GM19395 (cell line): ENCODE results near the gene NOM1.
"Not testable (repeated sequence)": the region's sequence is repeated elsewhere in the genome, so short reads cannot be mapped to it uniquely, and the experiment has no call there.

Experiments
- ATAC-seq: cut with Tn5 transposase; IDR thresholded peaks from one replicate; pipeline ENCODE4 v1.9.1; 2021; ENCODE audit warnings: mild to moderate bottlenecking, moderate library complexity; ENCODE audit not compliant: unreplicated experiment

Gene NOM1, protein sequence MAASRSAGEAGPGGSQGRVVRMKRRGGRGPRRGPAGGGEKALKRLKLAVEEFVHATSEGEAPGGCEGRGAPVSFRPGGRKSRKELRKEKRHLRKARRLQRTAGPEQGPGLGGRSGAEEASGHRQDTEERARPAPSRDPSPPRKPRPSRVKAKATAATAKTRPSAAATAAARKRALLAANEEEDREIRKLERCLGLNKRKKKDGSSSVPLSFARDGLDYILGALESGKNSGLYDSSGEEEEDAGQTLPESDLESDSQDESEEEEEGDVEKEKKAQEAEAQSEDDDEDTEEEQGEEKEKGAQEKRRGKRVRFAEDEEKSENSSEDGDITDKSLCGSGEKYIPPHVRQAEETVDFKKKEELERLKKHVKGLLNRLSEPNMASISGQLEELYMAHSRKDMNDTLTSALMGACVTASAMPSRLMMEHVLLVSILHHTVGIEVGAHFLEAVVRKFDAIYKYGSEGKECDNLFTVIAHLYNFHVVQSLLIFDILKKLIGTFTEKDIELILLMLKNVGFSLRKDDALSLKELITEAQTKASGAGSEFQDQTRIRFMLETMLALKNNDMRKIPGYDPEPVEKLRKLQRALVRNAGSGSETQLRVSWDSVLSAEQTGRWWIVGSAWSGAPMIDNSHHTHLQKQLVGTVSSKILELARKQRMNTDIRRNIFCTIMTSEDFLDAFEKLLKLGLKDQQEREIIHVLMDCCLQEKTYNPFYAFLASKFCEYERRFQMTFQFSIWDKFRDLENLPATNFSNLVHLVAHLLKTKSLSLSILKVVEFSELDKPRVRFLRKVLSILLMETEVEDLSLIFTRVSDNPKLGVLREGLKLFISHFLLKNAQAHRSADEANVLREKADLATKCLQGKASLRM

DNA sequence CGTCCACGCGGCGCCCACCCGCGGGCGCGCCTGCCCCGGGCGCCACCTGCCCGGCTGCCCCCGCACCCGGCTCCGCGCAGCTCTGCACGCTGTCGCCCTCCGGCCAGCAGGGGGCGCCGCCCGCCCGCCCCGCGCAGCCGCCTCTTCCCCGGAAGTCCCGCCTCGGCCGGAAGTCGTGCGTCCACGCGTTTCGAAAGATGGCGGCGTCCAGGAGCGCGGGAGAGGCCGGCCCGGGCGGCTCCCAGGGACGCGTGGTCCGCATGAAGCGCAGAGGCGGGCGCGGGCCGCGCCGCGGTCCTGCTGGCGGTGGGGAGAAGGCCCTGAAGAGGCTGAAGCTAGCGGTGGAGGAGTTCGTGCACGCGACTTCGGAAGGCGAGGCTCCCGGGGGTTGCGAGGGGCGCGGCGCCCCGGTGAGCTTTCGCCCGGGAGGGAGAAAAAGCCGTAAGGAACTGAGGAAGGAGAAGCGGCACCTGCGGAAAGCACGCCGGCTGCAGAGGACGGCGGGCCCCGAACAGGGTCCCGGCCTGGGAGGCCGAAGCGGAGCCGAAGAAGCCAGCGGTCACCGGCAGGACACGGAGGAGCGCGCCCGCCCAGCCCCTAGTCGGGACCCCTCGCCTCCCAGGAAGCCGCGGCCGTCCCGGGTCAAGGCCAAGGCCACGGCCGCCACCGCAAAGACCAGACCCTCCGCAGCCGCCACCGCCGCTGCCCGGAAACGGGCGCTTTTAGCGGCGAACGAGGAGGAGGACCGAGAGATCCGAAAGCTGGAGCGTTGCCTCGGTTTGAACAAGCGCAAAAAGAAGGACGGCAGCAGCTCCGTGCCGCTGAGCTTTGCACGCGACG is at the start of gene NOM1:
Gene NOM1 (plus strand): TSS at position 172 of the 840 bp plus-strand sequence. CDS start 26 bp downstream, at position 198.
- peak; percentile 89 for ATAC-seq

DNA sequence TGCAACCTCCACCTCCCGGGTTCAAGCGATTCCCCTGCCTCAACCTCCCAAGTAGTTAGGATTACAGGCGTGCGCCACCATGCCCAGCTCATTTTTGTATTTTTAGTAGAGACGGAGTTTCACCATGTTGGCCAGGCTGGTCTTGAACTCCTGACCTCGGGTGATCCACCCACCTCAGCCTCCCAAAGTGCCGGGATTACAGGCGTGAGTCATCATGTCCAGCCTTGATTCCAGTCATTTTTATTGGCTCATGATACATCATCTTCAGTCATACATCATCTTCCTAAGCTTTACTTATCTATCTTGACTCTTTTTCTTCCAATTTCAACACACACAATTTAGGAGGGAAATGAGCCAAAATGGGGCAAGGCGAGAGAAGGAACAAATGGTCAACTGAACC is 49.4 kb upstream of the NOM1 start:
- ATAC-seq: not testable (repeated sequence)

DNA sequence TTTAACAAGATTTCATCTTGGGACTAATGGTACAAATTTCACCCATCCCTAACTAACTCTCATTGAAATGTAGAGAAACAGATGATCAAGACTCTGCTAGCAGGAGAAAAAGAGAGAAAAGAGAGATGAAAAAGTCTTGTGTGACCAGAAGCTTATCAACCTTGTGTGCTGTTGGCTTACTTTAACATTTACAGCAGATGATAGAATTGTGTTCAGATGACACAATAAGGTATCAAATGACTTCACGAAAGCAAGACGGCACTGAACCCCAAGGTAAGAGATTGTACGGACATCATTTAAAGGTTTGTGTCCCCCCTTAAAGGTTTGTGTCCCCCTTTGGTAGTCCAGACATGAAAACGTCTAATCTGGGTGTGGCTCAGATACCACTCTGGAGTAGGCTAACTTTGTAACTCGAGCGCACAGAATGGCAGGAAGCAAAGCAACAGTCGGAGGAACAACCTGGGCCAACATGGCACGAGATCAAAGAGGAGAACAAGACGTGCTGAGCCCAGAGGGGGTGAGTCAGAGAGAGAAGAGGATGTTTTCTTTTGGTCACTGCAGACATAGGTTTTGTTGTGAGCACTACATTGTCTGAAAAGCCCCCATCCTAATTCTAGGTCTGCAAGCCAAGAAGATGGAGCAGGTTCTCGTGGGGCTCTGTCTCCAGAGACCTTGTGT is 46.1 kb upstream of the NOM1 start:
- no peak for ATAC-seq

DNA sequence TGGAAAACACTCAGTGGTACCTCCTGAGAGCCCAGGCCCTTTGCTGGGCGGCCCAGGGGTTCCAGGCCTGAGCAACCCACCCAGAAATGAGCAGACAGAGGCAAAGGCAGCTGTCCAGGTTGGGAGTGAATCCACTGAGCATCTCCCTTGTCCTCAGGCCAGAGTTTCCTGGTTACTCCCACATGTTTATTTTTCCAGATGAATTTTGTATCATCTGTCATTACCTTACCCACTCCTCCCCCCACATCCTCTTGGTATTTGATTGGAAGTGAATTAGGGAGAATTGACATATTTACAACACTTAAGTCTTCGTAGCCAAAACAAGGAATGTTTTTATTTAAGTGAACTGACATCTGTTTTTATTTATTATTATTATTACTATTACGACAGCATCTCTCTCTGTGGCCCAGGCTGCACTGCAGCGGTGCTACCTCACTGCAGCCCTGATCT is 43.3 kb upstream of the NOM1 start:
- no peak for ATAC-seq

DNA sequence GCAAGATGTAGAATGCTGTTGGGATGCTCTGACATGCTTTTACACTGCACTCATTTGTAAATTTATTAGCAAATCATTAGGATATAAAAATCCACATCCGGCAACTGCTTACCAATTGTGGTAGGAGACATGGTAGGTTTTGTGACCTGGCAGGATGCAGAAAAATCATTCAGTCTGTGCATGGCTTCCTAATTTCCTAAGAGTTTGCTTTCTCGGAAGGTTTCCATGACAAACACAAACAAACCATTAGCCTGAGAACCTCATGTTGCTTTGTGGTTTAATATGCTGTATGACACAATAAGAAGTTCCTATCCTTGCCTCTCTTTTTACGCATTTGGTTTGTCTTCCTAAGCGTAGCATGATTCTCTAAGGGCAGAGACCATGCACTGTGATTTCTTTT is 41.9 kb upstream of the NOM1 start:
- ATAC-seq: no peak

DNA sequence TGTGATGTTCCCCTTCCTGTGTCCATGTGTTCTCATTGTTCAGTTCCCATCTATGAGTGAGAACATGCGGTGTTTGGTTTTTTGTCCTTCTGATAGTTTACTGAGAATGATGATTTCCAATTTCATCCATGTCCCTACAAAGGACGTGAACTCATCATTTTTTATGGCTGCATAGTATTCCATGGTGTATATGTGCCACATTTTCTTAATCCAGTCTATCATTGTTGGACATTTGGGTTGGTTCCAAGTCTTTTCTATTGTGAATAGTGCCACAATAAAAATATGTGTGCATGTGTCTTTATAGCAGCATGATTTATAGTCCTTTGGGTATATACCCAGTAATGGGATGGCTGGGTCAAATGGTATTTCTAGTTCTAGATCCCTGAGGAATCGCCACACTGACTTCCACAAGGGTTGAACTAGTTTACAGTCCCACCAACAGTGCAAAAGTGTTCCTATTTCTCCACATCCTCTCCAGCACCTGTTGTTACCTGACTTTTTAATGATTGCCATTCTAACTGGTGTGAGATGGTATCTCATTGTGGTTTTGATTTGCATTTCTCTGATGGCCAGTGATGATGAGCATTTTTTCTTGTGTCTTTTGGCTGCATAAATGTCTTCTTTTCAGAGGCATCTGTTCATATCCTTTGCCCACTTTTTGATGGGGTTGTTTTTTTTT is 39.8 kb upstream of the NOM1 start:
- not testable (repeated sequence) for ATAC-seq

DNA sequence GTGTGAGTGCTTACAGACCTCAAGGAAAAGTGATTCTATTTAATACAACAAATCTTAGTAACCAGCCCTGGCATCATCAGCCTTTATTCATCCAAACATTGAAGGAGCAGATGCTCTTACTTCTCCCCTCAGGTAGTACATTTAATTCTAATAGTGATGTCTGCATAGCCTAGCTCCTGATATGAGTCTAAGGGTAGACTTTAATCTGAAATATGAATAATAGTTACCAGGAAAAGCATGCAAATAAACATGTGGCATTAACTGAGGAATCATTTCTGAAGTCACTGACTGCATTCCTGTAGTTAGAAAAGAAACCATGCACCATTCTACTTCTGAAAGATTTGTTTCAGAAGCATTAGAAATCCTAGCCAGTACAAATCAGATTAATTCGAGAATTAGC is 30.9 kb upstream of the NOM1 start:
- ATAC-seq: peak; percentile 40

DNA sequence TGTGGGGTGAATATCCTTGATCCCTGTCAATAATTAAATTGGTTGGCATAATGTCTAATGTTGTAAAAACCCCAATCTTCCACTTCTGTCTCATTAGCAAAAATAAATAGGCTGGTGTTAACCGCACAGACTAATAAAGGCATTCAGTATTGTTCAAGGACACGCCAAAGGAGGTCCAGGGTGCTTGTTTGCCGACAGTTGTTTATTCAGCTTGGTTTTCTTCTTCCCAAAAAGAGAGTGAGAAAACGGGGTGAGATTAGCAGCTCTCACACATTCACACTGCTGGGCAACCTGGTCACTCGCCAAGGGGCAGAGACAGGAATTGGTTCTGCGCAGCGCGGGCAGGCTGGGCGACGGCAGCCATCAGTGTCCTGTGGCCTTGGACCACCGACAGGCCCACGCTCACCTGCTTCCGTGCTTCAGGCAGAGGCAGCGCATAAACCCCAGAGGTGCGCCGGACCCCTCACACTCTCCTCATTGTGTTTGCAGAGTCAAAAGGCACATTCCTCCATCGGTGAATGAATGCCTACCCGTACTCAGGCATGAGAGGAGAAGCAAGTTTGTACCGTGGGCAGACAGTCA is 30.3 kb upstream of the NOM1 start:
- ATAC-seq: no peak

DNA sequence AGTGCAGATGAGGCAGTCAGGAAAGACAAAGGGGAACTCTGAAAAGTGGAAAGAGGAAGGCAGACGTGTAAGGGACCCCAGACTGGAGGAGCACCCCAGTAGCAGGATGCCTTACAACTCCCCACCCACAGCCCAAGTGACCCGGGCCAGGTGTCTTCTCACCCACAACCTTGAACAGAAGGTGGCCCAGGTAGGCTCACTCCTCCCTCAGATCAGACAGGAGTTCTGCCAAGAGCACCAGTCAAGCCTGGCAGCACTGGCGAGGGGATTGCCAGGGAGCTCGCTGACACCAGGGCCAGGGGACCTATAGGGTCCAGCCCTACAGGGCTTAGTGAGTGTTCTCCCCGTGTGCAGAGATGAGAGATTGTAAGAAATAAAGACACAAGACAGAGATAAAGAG is 29.4 kb upstream of the NOM1 start:
- ATAC-seq: no peak

DNA sequence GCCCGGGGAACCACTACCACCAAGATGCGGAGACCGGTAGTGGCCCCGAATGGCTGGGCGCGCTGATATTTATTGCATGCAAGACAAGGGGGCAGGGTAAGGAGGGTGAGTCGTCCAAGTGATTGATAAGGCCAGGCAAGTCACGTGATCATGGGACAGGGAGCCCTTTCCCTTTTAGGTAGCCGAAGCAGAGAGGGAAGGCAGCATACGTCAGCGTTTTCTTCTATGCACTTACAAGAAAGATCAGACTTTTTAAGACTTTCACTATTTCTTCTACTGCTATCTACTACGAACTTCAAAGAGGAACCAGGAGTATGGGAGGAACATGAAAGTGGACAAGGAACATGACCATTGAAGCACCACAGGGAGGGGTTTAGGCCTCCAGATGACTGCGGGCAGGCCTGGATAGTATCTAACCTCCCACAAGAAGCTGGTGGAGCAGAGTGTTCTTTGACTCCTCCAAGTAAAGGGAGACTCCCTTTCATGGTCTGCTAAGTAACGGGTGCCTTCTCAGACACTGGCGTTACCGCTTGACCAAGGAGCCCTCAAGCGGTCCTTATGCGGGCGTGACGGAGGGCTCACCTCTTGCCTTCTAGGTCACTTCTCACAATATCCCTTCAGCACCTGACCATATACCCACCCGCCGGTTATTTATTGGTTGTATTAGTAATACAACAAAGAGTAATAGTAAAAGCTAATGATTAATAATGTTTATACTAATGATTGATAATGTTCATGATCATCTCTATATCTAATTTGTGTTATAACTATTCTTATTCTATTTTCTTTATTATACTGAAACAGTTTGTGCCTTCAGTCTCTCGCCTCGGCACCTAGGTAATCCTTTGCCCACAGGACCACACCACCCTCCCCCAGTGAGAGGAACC is 28.8 kb upstream of the NOM1 start:
- ATAC-seq: not testable (repeated sequence)

DNA sequence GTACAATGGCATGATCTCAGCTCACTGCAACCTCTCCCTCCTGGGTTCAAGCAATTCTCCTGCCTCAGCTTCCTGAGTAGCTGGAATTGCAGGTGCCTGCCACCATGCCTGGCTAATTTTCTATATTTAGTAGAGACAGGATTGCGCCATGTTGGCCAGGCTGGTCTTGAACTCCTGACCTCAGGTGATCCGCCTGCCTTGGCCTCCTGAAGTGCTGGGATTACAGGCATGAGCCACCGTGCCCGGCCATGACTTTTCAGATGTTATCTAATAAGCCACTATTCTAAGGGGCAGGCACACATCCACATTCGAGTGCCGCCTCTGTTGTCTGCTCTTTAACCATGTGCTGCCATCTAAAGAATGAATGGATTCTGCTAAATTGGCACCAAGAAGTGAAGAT is 27.2 kb upstream of the NOM1 start:
- ATAC-seq: not testable (repeated sequence)

DNA sequence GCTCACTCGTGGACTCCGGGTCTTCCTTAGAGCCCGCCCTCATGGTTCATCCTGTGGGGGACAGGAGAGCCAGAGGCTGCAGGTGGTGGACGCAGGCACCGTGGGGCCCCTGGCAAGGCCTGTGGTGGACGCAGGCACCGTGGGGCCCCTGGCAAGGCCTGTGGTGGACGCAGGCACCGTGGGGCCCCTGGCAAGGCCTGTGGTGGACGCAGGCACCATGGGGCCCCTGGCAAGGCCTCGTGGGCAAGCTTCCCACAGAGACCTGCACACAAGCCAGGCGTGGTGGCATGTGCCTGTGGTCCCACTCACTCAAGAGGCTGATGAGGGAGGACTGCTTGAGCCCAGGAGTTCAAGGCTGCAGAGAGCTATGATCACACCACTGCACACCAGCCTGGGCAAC is 23.7 kb upstream of the NOM1 start:
- ATAC-seq: not testable (repeated sequence)

DNA sequence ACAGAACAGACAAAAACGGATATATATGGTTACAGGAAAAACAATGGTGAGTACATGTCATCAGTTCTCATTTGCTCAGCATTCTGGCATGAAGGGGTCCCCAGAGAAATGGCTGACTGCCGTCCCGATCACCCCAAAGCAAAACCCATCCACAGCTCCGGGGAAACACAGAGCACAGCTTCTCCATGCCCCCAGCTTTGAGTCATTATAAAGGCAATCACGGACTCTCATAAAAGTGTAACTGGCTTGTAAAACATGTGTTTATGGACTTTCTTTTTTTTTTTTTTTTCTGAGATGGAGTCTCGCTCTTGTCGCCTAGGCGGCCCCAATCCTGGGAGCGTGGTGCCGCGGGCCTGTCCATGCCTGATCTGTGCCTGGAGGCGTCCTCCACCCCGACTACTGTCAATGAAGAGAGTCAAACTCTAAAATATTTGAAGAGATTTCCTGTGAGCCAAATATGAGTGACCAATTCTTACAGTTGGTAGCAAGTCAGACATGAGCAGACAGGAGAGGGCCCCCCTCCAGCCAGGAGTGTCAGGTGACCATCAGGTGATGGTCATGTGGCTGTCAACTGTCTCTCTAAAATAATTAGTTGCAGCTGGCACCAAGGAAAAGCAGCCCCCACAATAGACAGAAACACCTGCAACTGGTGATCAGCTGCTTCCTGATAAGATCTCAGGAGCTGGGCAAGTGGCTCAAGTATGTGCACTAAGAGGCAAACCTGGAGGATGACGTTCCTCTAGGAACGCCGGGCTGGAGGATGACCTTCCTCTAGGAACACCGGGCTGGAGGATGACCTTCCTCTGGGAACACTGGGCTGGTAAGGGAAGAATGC is 21.7 kb upstream of the NOM1 start:
- ATAC-seq: no peak

DNA sequence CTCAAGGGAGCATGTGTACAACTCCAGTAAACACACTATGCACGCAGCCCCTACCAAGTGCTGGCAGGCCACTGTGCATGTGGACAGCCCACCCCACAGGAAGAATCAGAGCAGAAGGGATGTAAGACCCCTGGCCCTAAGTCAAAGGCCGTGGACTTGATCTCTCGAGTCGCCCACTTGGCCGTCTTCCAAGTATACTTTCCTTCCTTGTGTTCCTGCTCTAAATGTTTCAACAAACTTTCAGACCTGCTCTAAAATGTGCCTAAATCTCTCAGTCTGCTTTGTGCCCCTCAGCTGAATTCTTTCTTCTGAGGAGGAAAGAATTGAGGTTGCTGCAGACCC is 21.1 kb upstream of the NOM1 start:
- ATAC-seq: no peak

DNA sequence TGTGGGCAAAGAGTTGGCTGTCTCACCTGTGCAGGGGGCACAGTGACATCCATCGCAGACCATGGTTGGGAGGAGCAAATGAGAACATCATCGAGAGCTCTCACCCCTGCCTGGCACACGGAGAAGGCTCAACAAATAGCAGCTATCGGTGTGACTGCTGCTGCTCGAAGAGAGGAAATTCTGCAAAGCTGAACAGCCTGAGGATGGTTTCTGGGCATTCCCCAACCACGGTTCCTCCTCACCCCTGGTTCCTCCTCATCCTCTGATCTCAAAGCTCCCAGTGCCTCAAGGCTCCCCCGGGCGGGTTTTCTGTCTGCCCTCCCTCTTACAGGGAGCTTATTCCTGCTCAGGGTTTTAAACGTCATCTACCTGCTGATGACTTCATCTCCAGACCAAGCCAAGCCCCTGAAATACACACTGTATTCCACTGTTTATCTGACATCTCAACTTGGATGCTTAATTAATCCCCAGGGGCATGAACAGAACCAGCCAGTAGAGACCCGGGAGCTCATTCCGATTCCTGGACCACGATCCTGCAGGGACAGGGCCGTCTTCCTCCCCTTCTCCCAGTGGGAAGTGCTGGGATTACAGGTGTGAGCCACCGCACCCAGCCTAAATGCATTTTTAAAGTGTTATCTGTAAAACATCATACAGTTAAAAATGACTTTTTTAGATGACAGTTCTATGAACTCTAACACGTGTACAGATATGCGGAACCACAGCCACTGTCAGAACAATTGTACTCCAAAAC is 19.5 kb upstream of the NOM1 start:
- ATAC-seq: no peak

DNA sequence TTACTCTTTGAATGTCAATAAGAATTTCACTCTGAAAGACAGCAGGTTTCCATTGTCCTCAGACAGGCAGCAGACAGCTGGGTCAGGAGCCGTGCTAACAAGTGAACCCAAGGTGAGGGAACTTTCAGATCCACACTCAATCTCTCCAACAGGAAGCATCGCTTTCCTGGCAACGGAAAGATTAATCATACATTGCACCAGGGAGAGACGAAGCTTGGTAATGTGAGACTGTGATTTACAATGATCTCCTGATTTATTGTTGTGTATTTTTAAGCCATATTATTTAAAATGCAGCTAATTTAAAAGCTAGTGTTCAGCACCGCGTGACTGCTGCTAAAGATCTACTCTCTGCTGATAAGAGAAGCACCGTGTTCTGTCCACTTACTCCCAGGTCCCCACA is 17.5 kb upstream of the NOM1 start:
- ATAC-seq: no peak

DNA sequence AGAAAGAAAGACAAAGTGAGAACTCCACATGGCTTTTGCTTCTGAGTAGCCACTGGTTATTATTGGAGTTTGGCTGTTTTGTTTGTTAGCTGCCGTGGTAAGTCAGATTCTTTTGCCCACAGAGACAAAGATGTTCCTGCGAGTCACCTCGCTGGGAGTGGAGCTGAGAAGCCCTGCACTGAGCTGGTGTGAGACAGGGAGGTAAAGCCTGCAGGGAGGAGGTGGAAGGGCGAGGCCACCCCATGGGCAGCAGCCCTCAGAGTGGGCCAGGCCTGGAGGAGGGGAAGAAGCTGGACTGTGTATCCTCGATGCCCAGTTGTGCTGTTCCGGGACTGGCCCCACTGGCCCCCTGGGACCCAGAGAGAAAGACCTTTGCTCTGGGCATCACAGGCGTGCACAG is 14.3 kb upstream of the NOM1 start:
- no peak for ATAC-seq
